NCI-H1694 (cell line): ENCODE data around the gene OR2T11.
"Not testable (repeated sequence)": the region's sequence is repeated elsewhere in the genome, so short reads cannot be mapped to it uniquely, and the experiment has no call there.

Experiments
- DNase-seq: peaks from one replicate; lab custom pipeline; 2025; lab: John Stamatoyannopoulos, UW

Gene OR2T11

DNA sequence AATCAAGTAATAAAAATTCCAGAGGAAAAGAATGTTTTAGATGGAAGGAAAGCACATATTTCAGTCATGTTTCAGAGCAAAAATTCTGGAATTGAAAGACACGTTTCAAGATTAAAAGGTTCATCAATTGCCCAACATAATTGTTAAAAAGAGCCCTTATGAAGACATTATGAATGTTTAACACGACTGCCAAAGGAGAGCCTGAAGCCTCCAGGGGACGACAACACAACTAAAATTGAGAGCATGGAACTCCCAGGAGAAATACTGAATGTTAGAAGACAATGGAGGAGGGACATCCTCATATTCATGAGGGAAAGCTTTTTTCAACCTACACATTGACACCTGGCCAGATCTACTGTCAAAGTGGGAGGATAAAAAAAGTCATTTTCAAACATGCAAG lies 16.0 kb downstream of the OR2T11 start:
- peak; percentile 41 for DNase-seq

DNA sequence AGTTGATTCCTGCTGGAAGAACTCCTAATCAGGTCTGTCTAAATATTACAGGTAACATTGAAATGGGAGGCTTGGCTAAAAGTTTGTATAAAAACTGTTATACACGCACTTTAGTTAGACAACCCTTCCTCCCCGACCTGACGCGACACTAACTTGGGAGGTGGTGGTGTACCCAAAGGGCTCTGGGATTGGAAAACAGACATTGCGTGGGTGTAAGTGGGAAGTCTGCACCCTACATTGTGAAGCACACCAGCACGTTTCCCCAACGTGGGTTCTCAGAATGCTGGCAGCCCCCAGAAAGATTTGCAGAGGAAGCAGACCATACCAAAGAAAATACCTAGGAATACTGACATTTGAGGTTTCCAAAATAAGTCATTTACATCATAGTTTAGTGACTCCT lies 16.8 kb downstream of the OR2T11 start:
- DNase-seq, result no peak

DNA sequence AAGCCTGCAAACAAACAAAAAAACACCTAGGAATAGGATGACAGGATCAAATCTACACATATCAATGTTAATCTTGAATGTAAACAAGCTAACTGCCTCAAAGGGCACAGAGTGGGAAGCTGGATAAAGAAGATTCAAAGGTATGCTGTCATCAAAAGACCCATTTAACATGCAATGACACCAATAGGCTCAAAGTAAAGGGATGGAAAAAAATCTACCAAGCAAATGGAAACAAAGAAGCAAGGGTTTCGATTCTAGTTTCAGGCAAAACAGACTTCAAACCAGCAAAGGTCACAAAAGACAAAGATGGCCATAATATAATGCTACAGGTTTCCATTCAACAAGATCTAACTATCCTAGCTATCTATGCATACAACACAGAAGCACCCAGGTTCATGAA lies 21.1 kb downstream of the OR2T11 start:
- no peak for DNase-seq

DNA sequence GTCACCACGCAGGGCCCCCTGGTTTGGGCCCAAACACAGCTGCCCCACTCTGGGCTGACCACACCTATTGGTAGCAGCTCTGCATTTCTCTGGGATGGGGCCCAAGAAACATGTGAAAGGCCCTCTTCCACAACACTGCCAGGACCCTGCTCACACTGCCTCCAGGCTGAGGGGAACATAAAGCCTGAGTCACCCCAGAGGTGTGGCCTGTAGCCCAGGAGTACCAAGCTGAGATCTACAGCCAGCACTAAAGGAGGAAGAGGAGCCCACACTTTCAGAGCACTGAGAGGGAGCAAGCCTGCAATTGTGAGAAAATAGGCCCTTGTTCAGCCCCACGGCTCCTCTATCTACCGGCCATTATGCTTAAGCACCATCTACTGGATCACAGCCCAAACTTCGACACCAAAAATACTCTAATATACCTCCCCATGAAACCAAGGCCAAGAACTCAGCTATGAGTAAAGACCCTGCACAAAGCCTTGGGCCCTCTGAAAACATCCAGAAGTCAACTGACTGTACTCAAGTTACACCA lies 22.9 kb downstream of the OR2T11 start:
- no peak for DNase-seq

DNA sequence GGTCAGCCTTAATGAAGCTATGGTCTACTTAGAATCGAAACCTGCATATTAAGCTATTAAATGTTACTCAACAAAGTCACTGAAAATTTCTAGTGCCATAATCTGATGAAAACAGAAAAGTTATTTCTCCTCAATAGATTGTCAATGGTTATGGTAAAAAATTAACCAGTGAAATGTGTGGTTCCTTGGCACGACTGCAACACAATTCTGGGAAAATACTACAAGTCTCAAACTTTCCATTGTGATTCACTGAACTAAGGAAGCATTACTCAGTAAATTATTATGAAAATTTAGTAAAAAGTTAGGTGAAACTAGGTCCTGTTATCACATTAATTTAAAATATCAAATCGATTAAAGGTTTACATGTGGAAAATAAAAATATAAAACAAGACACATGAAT lies 24.6 kb downstream of the OR2T11 start:
- DNase-seq, result no peak

DNA sequence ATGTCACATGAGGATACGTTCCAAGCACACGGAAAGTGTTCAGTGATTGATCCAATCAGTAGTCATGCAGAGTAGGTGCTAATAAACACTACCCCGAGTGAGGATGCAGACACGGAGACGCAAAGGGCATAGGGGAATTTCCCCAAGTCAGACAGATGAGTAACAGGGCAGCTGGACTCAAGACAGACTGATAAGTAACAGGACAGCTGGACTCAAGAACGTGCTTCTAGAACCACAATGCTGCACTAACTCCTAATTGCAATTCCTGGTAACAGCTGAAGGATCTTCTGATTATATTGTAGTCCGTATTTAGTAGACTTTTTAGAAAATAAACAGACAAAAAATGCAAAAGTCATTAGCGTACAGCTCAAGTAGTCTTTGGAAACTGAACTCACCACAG lies 35.5 kb downstream of the OR2T11 start:
- DNase-seq, result no peak

DNA sequence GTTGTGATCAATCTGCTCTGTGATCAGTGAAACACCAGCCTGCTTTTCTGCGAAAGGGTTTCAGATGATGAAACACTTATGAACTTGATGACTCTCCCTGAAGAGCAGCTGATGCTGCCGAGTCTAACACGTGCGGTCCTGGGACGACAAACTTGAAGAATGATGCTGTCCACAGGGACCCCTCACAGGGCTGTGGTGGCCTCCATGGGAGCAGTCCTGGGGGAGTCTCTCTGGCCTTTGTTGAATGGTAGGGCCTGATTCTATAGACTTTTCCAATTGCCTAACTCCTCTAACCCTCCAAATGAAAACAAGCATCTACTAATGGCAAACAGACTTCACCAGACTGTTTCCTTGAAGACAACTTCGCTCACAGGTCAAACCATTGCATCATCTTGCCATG lies 37.3 kb downstream of the OR2T11 start, which contains the start of gene OR2T10:
TSS of gene OR2T10 (minus strand) at position 112 of the 400 bp plus-strand sequence. CDS start 3,932 bp downstream, outside the sequence.
- DNase-seq, result no peak

DNA sequence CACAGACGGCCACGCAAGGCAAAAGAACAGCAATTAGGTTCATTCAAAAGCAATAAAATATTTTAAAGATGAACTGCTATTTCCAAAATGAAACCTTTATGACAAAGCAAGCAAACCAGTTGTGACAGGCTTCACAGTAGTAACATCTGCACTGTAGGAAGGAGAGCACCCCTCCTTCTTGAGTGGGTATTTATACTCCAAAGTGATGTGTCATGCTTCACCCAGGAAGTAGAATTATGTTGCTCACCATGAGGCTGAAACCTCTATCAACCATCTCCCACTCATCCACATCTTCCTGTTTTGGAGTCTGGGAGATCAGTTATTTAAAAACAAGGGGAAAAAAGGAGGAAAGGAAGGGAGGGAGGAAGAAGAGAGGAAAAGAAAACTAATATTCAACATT lies 38.3 kb downstream of the OR2T11 start:
- DNase-seq, result no peak

DNA sequence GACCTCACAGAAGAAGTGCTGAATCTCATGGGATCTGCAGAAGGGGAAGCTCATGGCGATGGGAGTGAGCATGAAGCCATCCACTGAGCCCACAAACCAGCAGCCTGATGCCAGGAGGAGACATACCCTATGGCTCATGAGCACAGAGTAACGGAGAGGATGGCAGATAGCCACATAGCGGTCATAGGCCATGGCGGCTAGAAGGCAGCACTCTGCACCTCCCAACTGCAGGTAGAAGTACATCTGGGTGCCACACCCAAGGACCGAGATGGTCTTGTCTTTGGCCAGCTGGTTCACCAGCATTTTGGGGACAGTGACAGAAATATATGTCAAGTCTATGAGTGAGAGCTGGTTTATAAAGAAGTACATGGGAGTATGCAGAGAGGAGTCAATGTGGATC lies 41.7 kb downstream of the OR2T11 start:
- no peak for DNase-seq

DNA sequence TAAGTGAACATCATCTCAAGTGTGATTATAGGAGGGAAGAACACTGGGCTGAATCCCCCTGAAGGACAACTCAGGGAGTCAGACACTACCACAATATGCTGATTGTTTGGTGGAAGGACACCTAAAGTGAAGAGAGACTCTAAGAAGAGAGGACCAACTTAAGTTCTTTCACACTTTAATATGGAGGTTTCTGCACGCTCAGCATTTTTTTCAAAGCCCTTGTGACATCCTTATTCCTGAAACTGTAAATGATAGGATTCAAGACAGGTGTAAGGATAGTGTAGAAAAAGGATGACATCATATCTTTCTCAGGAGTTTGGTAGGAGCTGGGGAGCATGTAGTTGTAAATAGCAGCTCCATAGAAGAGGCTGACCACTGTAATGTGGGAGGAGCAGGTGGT lies 42.2 kb downstream of the OR2T11 start:
- no peak for DNase-seq

DNA sequence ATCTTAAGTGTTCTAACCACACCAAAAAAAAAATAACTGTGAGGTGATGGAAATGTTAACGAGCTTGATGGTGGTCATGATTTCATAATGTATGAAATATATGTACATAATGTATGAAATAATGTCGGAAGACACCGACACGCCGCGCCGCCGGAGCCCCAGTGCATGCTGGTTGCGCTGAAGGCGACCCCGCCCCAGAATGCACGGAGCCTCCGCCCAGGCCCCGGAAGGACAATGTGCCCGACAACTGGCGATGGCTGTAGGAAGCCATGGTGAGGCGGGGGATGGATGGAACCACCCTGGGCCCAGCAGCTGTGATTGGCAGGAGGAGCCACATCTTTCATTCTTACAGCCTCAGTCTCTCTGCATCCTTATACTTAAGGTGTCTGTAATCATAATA lies 44.8 kb downstream of the OR2T11 start:
- DNase-seq, result no peak

DNA sequence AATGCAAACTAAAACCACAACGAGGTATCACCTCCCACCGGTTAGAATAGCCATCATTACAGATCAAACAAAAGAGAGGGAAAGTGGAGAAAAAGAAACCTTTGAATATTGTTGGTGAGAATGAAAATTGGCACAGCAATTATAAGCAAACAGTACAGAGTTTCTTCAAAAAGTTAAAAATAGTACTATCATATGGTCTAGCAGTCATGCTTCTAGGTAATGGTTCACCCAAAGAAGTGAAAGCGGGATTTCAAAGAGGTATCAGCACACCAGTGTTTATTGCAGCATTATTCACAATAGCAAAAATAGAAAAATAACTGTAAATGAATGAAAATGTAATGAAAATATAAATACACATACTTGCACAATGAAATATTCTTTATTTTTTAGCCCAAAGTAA lies 45.6 kb downstream of the OR2T11 start:
- DNase-seq, result no peak

DNA sequence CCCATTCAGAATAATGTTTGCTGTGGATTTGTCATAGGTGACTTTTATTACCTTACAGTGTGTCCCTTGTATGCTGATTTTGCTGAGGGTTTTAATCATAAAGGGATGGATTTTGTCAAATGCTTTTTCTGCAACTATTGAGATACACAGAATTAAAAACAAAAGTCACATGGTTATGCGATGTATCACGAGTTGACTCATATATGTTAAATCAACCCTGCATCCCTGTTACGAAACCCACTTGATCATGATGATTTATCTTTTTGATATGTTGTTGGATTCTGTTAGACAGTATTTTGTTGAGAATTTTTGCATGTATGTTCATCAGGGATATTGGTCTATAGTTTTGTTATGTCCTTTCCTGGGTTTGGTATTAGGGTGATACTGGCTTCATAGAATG lies 49.6 kb downstream of the OR2T11 start:
- no peak for DNase-seq

DNA sequence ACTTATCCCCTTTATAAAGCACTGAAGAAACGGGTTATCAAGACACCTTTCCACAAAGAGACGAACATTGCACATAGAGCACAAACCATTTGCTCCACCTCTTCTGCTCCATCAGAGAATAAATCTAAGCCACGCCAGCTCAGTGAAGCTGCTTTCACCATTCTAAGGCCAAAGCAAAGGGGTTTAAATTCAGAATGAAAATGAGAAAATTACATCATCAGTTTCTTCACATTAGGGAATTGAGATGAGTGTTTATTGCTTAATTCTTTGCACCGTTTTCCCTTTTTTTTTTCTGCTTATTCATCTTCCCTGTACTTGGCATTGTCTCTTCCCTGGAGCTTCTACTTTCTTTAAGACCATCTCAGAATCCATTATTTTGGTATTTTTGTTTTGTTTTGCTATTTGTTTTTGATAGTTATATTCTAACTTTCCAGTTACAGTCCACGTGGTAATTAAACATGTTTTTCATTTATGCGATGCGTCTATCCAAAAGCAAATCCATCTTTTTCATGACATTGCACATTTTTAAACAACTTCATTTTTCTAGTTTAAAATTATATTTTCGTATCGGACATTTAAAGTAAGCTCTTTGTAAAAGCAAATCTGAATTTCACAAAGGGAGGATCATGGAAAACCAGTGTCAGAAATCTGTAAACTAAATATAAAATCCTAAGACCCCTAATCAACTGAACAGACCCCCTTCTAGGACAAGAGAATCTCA lies 58.5 kb downstream of the OR2T11 start:
- no peak for DNase-seq

DNA sequence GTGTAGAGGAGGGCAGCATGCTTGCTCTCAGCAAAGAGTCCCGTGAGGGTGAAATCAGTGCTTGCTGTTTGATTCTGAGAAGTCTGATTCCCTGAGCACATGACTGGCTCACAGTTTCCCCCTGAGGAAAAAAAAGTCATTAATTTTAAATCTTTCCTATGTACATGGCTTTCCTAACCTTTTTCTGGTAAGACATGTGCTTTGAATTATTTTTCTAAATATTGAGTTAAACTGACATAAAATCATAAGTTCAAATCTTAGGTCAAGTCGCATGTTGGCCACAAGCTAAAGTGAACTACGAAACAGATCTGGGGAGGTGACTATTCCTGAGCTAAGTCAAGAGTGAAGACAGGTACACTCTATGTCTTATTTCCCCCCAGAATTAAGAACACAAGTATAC lies 60.2 kb downstream of the OR2T11 start, which contains the start of gene OR2T34:
TSS of gene OR2T34 (minus strand) at position 101 of the 400 bp plus-strand sequence. CDS start at position 101, 0 bp downstream.
- not testable (repeated sequence) for DNase-seq

DNA sequence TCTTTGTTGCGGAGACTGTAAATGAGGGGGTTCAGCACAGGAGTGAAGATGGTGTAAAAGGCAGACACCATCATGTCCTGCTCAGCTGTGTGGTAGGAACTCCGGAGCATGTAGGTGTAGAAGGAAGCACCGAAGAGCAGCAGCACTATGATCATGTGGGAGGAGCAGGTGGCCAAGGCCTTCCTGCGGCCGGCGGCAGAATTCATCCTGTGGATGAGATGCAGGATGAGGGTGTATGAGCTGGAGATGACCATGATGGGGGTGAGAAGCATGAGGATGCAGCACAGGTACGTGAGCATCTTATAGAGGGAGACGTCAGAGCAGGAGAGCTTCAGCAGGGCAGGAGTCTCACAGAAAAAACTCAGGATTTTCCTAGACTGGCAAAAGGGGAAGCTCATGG lies 61.0 kb downstream of the OR2T11 start:
- DNase-seq, result not testable (repeated sequence)
